ENCODE results near the gene MGAT4A.

The MGAT4A gene

GRCh38 chr2:98720286-98720685 lies 10.6 kb downstream of the MGAT4A start:
- peaks cover 10% of the 10 kb centered on the region; the same call in 1 of the 2 replicates for H3K36me3 ChIP-seq (ENCODE audit: insufficient read depth, low read length)
- H3K4me3 ChIP-seq (ENCODE audit: low read length, poor library complexity, severe bottlenecking), result no peak overlapping the region

GRCh38 chr2:98717621-98718020 lies 13.3 kb downstream of the MGAT4A start:
- Histone ChIP-seq H3K27me3 (ENCODE audit: insufficient read depth, low read length, poor library complexity, severe bottlenecking) (no peaks in the 10 kb centered on the region), H4K20me1 (ENCODE audit: insufficient read depth, low read length, poor library complexity, severe bottlenecking) (no peaks in the 10 kb centered on the region), H3K9ac (ENCODE audit: low read depth, low read length, poor library complexity, severe bottlenecking) (no peak overlapping the region), H3K9me3 (ENCODE audit: insufficient read depth, low read depth, low read length) (peaks cover 14% of the 10 kb centered on the region; the same call in 1 of the 2 replicates), H3K4me3 (ENCODE audit: low read length, poor library complexity, severe bottlenecking) (no peak overlapping the region), H3K36me3 (ENCODE audit: insufficient read depth, low read length) (peaks cover 10% of the 10 kb centered on the region; the same call in 1 of the 2 replicates), H3K4me2 (ENCODE audit: low read depth, low read length, poor library complexity, severe bottlenecking) (no peak overlapping the region), H3K79me2 (ENCODE audit: insufficient read depth, low read length) (peaks cover 30% of the 10 kb centered on the region), H3F3A (ENCODE audit: low read depth) (no peaks in the 10 kb centered on the region), H3K9me2 (replicated peaks; ENCODE audit: low read depth, low read length) (no peaks in the 10 kb centered on the region), H2AFZ (ENCODE audit: low read length) (no peak overlapping the region), H3K4me1 (ENCODE audit: insufficient read depth, low read length, poor library complexity, severe bottlenecking) (peaks cover 12% of the 10 kb centered on the region)
- TF ChIP-seq CTCF (conservative IDR thresholded peaks at IDR 0.05; ENCODE audit: low read length) (no peak), EZH2phosphoT487 (IDR thresholded peaks at IDR 0.05; ENCODE audit: borderline replicate concordance) (no peak)

More at GRCh38 chr2:98720286-98720685, 10.6 kb downstream of the MGAT4A start:
- TF ChIP-seq EZH2phosphoT487 (IDR thresholded peaks at IDR 0.05; ENCODE audit: borderline replicate concordance) (no peak), CTCF (conservative IDR thresholded peaks at IDR 0.05; ENCODE audit: low read length) (no peak)
- Histone ChIP-seq H3K9me2 (replicated peaks; ENCODE audit: low read depth, low read length) (no peaks in the 10 kb centered on the region), H3K9ac (ENCODE audit: low read depth, low read length, poor library complexity, severe bottlenecking) (no peak overlapping the region), H3K27me3 (ENCODE audit: insufficient read depth, low read length, poor library complexity, severe bottlenecking) (no peaks in the 10 kb centered on the region), H3K4me2 (ENCODE audit: low read depth, low read length, poor library complexity, severe bottlenecking) (no peak overlapping the region), H3K9me3 (ENCODE audit: insufficient read depth, low read depth, low read length) (peaks cover 14% of the 10 kb centered on the region; the same call in 1 of the 2 replicates), H2AFZ (ENCODE audit: low read length) (no peak overlapping the region), H4K20me1 (ENCODE audit: insufficient read depth, low read length, poor library complexity, severe bottlenecking) (peaks cover 3% of the 10 kb centered on the region), H3F3A (ENCODE audit: low read depth) (no peaks in the 10 kb centered on the region), H3K4me1 (ENCODE audit: insufficient read depth, low read length, poor library complexity, severe bottlenecking) (peaks cover 17% of the 10 kb centered on the region), H3K79me2 (ENCODE audit: insufficient read depth, low read length) (peaks cover 25% of the 10 kb centered on the region)

- Histone ChIP-seq H3K9me3 (ENCODE audit: insufficient read depth, low read depth, low read length) (peaks cover 14% of the 10 kb centered on the region; the same call in 1 of the 2 replicates), H3K4me1 (ENCODE audit: insufficient read depth, low read length, poor library complexity, severe bottlenecking) (peaks cover 21% of the 10 kb centered on the region), H3K4me3 (ENCODE audit: low read length, poor library complexity, severe bottlenecking) (no peak overlapping the region), H3K4me2 (ENCODE audit: low read depth, low read length, poor library complexity, severe bottlenecking) (no peak overlapping the region), H3F3A (ENCODE audit: low read depth) (no peaks in the 10 kb centered on the region), H4K20me1 (ENCODE audit: insufficient read depth, low read length, poor library complexity, severe bottlenecking) (no peaks in the 10 kb centered on the region), H3K27me3 (ENCODE audit: insufficient read depth, low read length, poor library complexity, severe bottlenecking) (no peaks in the 10 kb centered on the region), H2AFZ (ENCODE audit: low read length) (no peak overlapping the region), H3K36me3 (ENCODE audit: insufficient read depth, low read length) (peaks cover 10% of the 10 kb centered on the region; the same call in 1 of the 2 replicates), H3K9ac (ENCODE audit: low read depth, low read length, poor library complexity, severe bottlenecking) (no peak overlapping the region), H3K79me2 (ENCODE audit: insufficient read depth, low read length) (peaks cover 33% of the 10 kb centered on the region), H3K9me2 (replicated peaks; ENCODE audit: low read depth, low read length) (no peaks in the 10 kb centered on the region)
- no peak for TF ChIP-seq CTCF (conservative IDR thresholded peaks at IDR 0.05; ENCODE audit: low read length)
- no peak for TF ChIP-seq EZH2phosphoT487 (IDR thresholded peaks at IDR 0.05; ENCODE audit: borderline replicate concordance)
Measured at GRCh38 chr2:98716786-98717185, 14.1 kb downstream of the MGAT4A start.

Data from Loucy (cell line).